Suppressor macrophage treated with lipopolysaccharide for 1 hour (primary cell): ENCODE results near the gene SHISA8.
A peak's percentile ranks its signal among the peaks of the same experiment; 100 is the strongest.
"Not testable (repeated sequence)": the region's sequence is repeated elsewhere in the genome, so short reads cannot be mapped to it uniquely, and the experiment has no call there.

ENCODE experiments used
- DNase-seq, 3 donors: peaks; one replicate each; pipeline ENCODE4 v3.0.0-alpha.2; 2020 to 2022

SHISA8 gene

GRCh38 chr22:41898645-41899044 lies 16.2 kb downstream of the SHISA8 start:
- DNase-seq, result no peak

- DNase-seq, result no peak
Observed at GRCh38 chr22:41893591-41894375, 21.1 kb downstream of the SHISA8 start.

GRCh38 chr22:41892721-41893120 lies 22.2 kb downstream of the SHISA8 start:
- DNase-seq, result no peak

GRCh38 chr22:41891407-41891806 lies 23.5 kb downstream of the SHISA8 start:
- DNase-seq, result no peak

- no peak for DNase-seq
Observed at GRCh38 chr22:41888627-41889200, 26.2 kb downstream of the SHISA8 start.

GRCh38 chr22:41885516-41885915 lies 29.4 kb downstream of the SHISA8 start:
- DNase-seq, result no peak

GRCh38 chr22:41885116-41885515 lies 29.8 kb downstream of the SHISA8 start:
- no peak for DNase-seq

- no peak for DNase-seq
Observed at GRCh38 chr22:41883400-41883799, 31.5 kb downstream of the SHISA8 start.

- no peak for DNase-seq
Observed at GRCh38 chr22:41880653-41881052, 34.2 kb downstream of the SHISA8 start.

GRCh38 chr22:41876675-41877074 lies 38.2 kb downstream of the SHISA8 start:
- no peak for DNase-seq

- no peak for DNase-seq
Observed at GRCh38 chr22:41876275-41876674, 38.6 kb downstream of the SHISA8 start.

GRCh38 chr22:41875531-41876270 lies 39.2 kb downstream of the SHISA8 start:
- DNase-seq, result no peak

- no peak for DNase-seq
Observed at GRCh38 chr22:41874090-41874489, 40.8 kb downstream of the SHISA8 start.

GRCh38 chr22:41873391-41873790 lies 41.5 kb downstream of the SHISA8 start:
- DNase-seq, result no peak

GRCh38 chr22:41870786-41871185 lies 44.1 kb downstream of the SHISA8 start:
- no peak for DNase-seq

GRCh38 chr22:41870081-41870480 lies 44.8 kb downstream of the SHISA8 start:
- DNase-seq, result not testable (repeated sequence)

- no peak for DNase-seq
Observed at GRCh38 chr22:41868556-41868955, 46.3 kb downstream of the SHISA8 start.

- DNase-seq, result no peak
Observed at GRCh38 chr22:41863472-41863871, 51.4 kb downstream of the SHISA8 start.

- peak; percentile 61 to 69 (median 67) for DNase-seq
Observed at GRCh38 chr22:41862530-41863266, 52.2 kb downstream of the SHISA8 start.

GRCh38 chr22:41862160-41862529 lies 52.7 kb downstream of the SHISA8 start:
- peak in 2 of 3 donors; percentile 15 to 18 for DNase-seq
